Measurements from ENCODE around the gene BIRC7. TPM values are rescaled to one million over a fixed set of nuclear protein-coding genes. Genes with fewer than 3 reads are reported as not detected.
A peak's percentile ranks its signal among the peaks of the same experiment; 100 is the strongest.

Gene BIRC7
- total RNA-seq, 2 experiments from 2014 or later: not detected

- TF ChIP-seq, protein P1, sequence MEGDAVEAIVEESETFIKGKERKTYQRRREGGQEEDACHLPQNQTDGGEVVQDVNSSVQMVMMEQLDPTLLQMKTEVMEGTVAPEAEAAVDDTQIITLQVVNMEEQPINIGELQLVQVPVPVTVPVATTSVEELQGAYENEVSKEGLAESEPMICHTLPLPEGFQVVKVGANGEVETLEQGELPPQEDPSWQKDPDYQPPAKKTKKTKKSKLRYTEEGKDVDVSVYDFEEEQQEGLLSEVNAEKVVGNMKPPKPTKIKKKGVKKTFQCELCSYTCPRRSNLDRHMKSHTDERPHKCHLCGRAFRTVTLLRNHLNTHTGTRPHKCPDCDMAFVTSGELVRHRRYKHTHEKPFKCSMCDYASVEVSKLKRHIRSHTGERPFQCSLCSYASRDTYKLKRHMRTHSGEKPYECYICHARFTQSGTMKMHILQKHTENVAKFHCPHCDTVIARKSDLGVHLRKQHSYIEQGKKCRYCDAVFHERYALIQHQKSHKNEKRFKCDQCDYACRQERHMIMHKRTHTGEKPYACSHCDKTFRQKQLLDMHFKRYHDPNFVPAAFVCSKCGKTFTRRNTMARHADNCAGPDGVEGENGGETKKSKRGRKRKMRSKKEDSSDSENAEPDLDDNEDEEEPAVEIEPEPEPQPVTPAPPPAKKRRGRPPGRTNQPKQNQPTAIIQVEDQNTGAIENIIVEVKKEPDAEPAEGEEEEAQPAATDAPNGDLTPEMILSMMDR (IDR thresholded peaks at IDR 0.05): no peak
- POLR2A ChIA-PET: interaction anchor here (2.5 kb wide), 1 partner anchor 12 kb away, joined by 10 read pairs; the partner anchor contains the start of gene ARFGAP1
- intact Hi-C loops (cut with DNase I, micrococcal nuclease): no loop called here
- Histone ChIP-seq H3K36me3 (ENCODE audit: insufficient read depth, low read length) (peaks cover 49% of the 10 kb centered on the region), H3K4me1 (ENCODE audit: insufficient read depth, low read length) (peaks cover 21% of the 10 kb centered on the region), H3K27me3 (ENCODE audit: control insufficient read depth in 1 of 2, insufficient read depth in 2 of 2, low read length in 2 of 2) (no peaks in the 10 kb centered on the region), H3K27ac (ENCODE audit: low read depth in 1 of 2, low read length in 2 of 2) (no peak overlapping the region), H3K9me3 (ENCODE audit: control insufficient read depth in 1 of 2, insufficient read depth in 1 of 2, low read length in 2 of 2) (no peaks in the 10 kb centered on the region), H3K4me3 (ENCODE audit: low read length) (peak overlapping the region; percentile 51)
- no peaks in the 10 kb centered on the region for H3K9me3 Mint-ChIP-seq
- no peaks in the 10 kb centered on the region for H3K27me3 Mint-ChIP-seq
- peak; percentile 66 for ATAC-seq (ENCODE audit: poor library complexity)
- DNase-seq: peak in 4 of 14 experiments; percentile 25 to 65 (median 42)
- CTCF ChIA-PET: no interaction called here
- H3K4me3 Mint-ChIP-seq: peak overlapping the region; percentile 76
- peaks cover 4% of the 10 kb centered on the region for H3K4me1 Mint-ChIP-seq (ENCODE audit: low read depth)
- H3K36me3 Mint-ChIP-seq (ENCODE audit: low read depth): peaks cover 51% of the 10 kb centered on the region
- H3K27ac Mint-ChIP-seq: peak overlapping the region; percentile 63
Measured at GRCh38 chr20:63284083-63284440, 48.4 kb downstream of the BIRC7 start.

DNA sequence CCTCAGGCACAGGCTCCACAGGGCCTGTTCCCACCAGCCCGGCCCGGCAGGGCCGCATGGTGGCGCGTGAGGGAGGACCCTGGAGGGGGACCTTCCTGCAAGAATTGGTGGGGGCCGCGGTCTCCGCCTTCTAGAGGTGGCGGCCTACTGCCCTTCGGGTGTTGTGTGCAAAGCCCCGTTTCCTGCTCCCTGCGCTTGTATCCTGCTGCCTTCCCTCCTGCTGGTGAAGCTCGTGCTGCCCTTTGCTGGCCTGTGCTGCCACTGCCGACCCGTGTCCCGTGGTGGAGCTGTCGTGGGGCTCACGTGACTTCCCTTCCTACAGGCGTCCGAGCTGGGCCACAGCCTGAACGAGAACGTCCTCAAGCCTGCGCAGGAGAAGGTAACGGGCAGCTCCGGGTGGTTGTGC lies 48.8 kb downstream of the BIRC7 start:
- Mint-ChIP-seq H3K27ac (no peak overlapping the region), H3K4me3 (peak overlapping the region; percentile 84)

GRCh38 chr20:63284981-63285524 lies 49.3 kb downstream of the BIRC7 start:
- Histone ChIP-seq H3K4me3 (ENCODE audit: low read length) (peak overlapping the region; percentile 51), H3K36me3 (ENCODE audit: insufficient read depth, low read length) (peaks cover 43% of the 10 kb centered on the region), H3K9me3 (ENCODE audit: control insufficient read depth in 1 of 2, insufficient read depth in 1 of 2, low read length in 2 of 2) (no peaks in the 10 kb centered on the region), H3K27ac (ENCODE audit: low read depth in 1 of 2, low read length in 2 of 2) (no peak overlapping the region), H3K27me3 (ENCODE audit: control insufficient read depth in 1 of 2, insufficient read depth in 2 of 2, low read length in 2 of 2) (no peaks in the 10 kb centered on the region), H3K4me1 (ENCODE audit: insufficient read depth, low read length) (peaks cover 21% of the 10 kb centered on the region)
- Mint-ChIP-seq H3K27ac (no peak overlapping the region), H3K27me3 (no peaks in the 10 kb centered on the region), H3K9me3 (no peaks in the 10 kb centered on the region), H3K4me3 (peak overlapping the region; percentile 84), H3K36me3 (ENCODE audit: low read depth) (peaks cover 45% of the 10 kb centered on the region), H3K4me1 (ENCODE audit: low read depth) (peaks cover 4% of the 10 kb centered on the region)
- intact Hi-C loops (cut with DNase I, micrococcal nuclease): no loop called here
- TF ChIP-seq, protein P1 (IDR thresholded peaks at IDR 0.05): no peak
- ChIA-PET CTCF (no interaction called here), POLR2A (interaction anchor here (1.2 to 2.5 kb wide), 2 partner anchors 11 to 13 kb away, joined by 3 to 10 read pairs; partner anchors contain the start of gene ARFGAP1)
- DNase-seq: no peak
- no peak for ATAC-seq (ENCODE audit: poor library complexity)

More for the DNA sequence above, 48.8 kb downstream of the BIRC7 start:
- ATAC-seq (ENCODE audit: poor library complexity) (peak; percentile 8), DNase-seq (peak in 1 of 14 experiments; percentile 11)
- Histone ChIP-seq H3K27ac (ENCODE audit: low read depth in 1 of 2, low read length in 2 of 2) (no peak overlapping the region), H3K27me3 (ENCODE audit: control insufficient read depth in 1 of 2, insufficient read depth in 2 of 2, low read length in 2 of 2) (no peaks in the 10 kb centered on the region), H3K4me3 (ENCODE audit: low read length) (peak overlapping the region; percentile 51), H3K4me1 (ENCODE audit: insufficient read depth, low read length) (peaks cover 21% of the 10 kb centered on the region), H3K36me3 (ENCODE audit: insufficient read depth, low read length) (peaks cover 45% of the 10 kb centered on the region), H3K9me3 (ENCODE audit: control insufficient read depth in 1 of 2, insufficient read depth in 1 of 2, low read length in 2 of 2) (no peaks in the 10 kb centered on the region)
- Mint-ChIP-seq H3K9me3 (no peaks in the 10 kb centered on the region), H3K36me3 (ENCODE audit: low read depth) (peaks cover 47% of the 10 kb centered on the region), H3K4me1 (ENCODE audit: low read depth) (peaks cover 4% of the 10 kb centered on the region), H3K27me3 (no peaks in the 10 kb centered on the region)
- intact Hi-C loops (cut with DNase I, micrococcal nuclease): no loop called here
- ChIA-PET POLR2A (interaction anchor here (1.2 to 2.5 kb wide), 2 partner anchors 11 to 13 kb away, joined by 3 to 10 read pairs; partner anchors contain the start of gene ARFGAP1), CTCF (no interaction called here)
- TF ChIP-seq, protein P1 (IDR thresholded peaks at IDR 0.05): no peak

Data from CD4-positive, alpha-beta T cell (primary cell).